ENCODE data around the gene CCL11. TPM values are rescaled to one million over a fixed set of nuclear protein-coding genes. Genes with fewer than 3 reads are reported as not detected.

The CCL11 gene
- polyA plus RNA-seq, 1 of the 3 experiments (the other 2 are of a cell fraction): not detected

- Histone ChIP-seq H4K20me1 (ENCODE audit: insufficient read depth) (no peaks in the 10 kb centered on the region), H3K27ac (ENCODE audit: low read depth in 2 of 2, low read length in 1 of 2) (no peak overlapping the region), H2AFZ (ENCODE audit: low read depth) (no peak overlapping the region), H3K79me2 (ENCODE audit: insufficient read depth) (peaks cover 6% of the 10 kb centered on the region; the same call in 1 of the 2 replicates), H3K9me2 (no peaks in the 10 kb centered on the region), H3F3A (replicated peaks; ENCODE audit: insufficient read depth) (peaks cover 15% of the 10 kb centered on the region), H3K9me3 (no peaks in the 10 kb centered on the region), H3K4me1 (ENCODE audit: control insufficient read depth in 1 of 2, insufficient read depth in 2 of 2, low read depth in 1 of 2, low read length in 1 of 2) (peaks cover 0 to 2% of the 10 kb centered on the region in 2 experiments; a peak in 1 of 4 replicates), H3K9ac (no peak overlapping the region), H3K36me3 (replicated peaks in 1 of 2; ENCODE audit: control insufficient read depth in 1 of 2, insufficient read depth in 2 of 2, low read length in 1 of 2) (peaks cover 0 to 6% of the 10 kb centered on the region in 2 experiments), H3K4me2 (no peak overlapping the region), H3K27me3 (ENCODE audit: insufficient read depth) (no peaks in the 10 kb centered on the region), H3K4me3 (ENCODE audit: low read depth in 2 of 2, low read length in 1 of 2) (no peak overlapping the region)
- ChIA-PET CTCF (interaction anchor here (1.1 kb wide), 1 partner anchor 101 kb away, joined by 3 read pairs; no protein-coding TSS in a partner anchor), POLR2A (no interaction called here)
- TF ChIP-seq ELF1 (IDR thresholded peaks at IDR 0.05) (no peak), CTCF (IDR thresholded peaks at IDR 0.05) (no peak), NFIC (IDR thresholded peaks at IDR 0.05; ENCODE audit: borderline replicate concordance) (no peak), TCF12 (IDR thresholded peaks at IDR 0.05) (no peak), TAF1 (IDR thresholded peaks at IDR 0.05; ENCODE audit: borderline replicate concordance, low read depth, low read length) (no peak), CHD2 (IDR thresholded peaks at IDR 0.05; ENCODE audit: low read length, partially characterized antibody) (no peak), ZBTB33 (IDR thresholded peaks at IDR 0.05; ENCODE audit: borderline replicate concordance, low read depth) (no peak), YY1 (IDR thresholded peaks at IDR 0.05; ENCODE audit: low read depth) (no peak), USF2 (IDR thresholded peaks at IDR 0.05; ENCODE audit: borderline replicate concordance, low read depth, low read length) (no peak)
- DNase-seq: no peak
- whole genome bisulfite sequencing (ENCODE audit: low lambda C conversion rate): 83% methylated on average over 4 of the region's 4 CpGs
These were observed 24.7 kb upstream of the CCL11 start for GRCh38 chr17:34260861-34261260.

GRCh38 chr17:34261568-34262337 is 23.8 kb upstream of the CCL11 start:
- no peaks in the 10 kb centered on the region for H3K9me2 ChIP-seq
- no peak overlapping the region for H3K9ac ChIP-seq
- CTCF ChIA-PET: interaction anchor here (1.1 kb wide), 1 partner anchor 100 kb away, joined by 3 read pairs; no protein-coding TSS in a partner anchor
- no peaks in the 10 kb centered on the region for H3K9me3 ChIP-seq
- no peak overlapping the region for H3K27ac ChIP-seq (ENCODE audit: low read depth in 2 of 2, low read length in 1 of 2)
- 79% methylated on average over 5 of the region's 5 CpGs for WGBS (ENCODE audit: low lambda C conversion rate)
- no peaks in the 10 kb centered on the region for H3K27me3 ChIP-seq (ENCODE audit: insufficient read depth)
- H3K4me2 ChIP-seq: no peak overlapping the region
- no peak for DNase-seq
- no peak for TF ChIP-seq RCOR1 (IDR thresholded peaks at IDR 0.05; ENCODE audit: low read length)
- peaks cover 0 to 2% of the 10 kb centered on the region in 2 experiments for H3K36me3 ChIP-seq (replicated peaks in 1 of 2; ENCODE audit: control insufficient read depth in 1 of 2, insufficient read depth in 2 of 2, low read length in 1 of 2)
- H4K20me1 ChIP-seq (ENCODE audit: insufficient read depth): no peaks in the 10 kb centered on the region
- H3F3A ChIP-seq (replicated peaks; ENCODE audit: insufficient read depth): peaks cover 7% of the 10 kb centered on the region
- POLR2A ChIA-PET: no interaction called here
- no peaks in the 10 kb centered on the region for H3K79me2 ChIP-seq (ENCODE audit: insufficient read depth)
- H3K4me3 ChIP-seq (ENCODE audit: low read depth in 2 of 2, low read length in 1 of 2): no peak overlapping the region
- no peaks in the 10 kb centered on the region for H3K4me1 ChIP-seq (ENCODE audit: control insufficient read depth in 1 of 2, insufficient read depth in 2 of 2, low read depth in 1 of 2, low read length in 1 of 2)
- no peak overlapping the region for H2AFZ ChIP-seq (ENCODE audit: low read depth)

Measured in SK-N-SH (cell line).